ENCODE results near the gene HACL1.

GRCh38 chr3:15556512-15556911 lies 44.9 kb downstream of the HACL1 start:
- TF ChIP-seq ZNF274 (IDR thresholded peaks at IDR 0.05; ENCODE audit: low read depth, low read length) (no peak), YY1 (IDR thresholded peaks at IDR 0.05; ENCODE audit: insufficient read depth, insufficient read length) (no peak), SUZ12 (IDR thresholded peaks at IDR 0.05; ENCODE audit: extremely low read depth, insufficient read depth, insufficient read length) (no peak)

Data from NT2/D1 (cell line).